ENCODE measurements around the gene DYNLL2. TPM values are rescaled to one million over a fixed set of nuclear protein-coding genes. Genes with fewer than 3 reads are reported as not detected.

DYNLL2 gene
- total RNA-seq, 1 experiment from 2014 or later, result 38.7 TPM

- no peaks in the 10 kb centered on the region for H3K27me3 ChIP-seq (ENCODE audit: insufficient read depth, low read length)
- H3K4me1 ChIP-seq (ENCODE audit: insufficient read depth, low read length), result no peaks in the 10 kb centered on the region
- H2AFZ ChIP-seq (ENCODE audit: low read length), result no peak overlapping the region
- H2AK5ac ChIP-seq (ENCODE audit: insufficient read length, low read length), result no peak overlapping the region
- H4K5ac ChIP-seq (ENCODE audit: insufficient read length, low read depth, low read length), result no peak overlapping the region
- Mint-ChIP-seq H3K4me3 (no peak overlapping the region), H3K4me1 (peaks cover 0 to 7% of the 10 kb centered on the region in 2 experiments; a peak in 1 of 4 replicates), H3K27me3 (ENCODE audit: low read depth) (peaks cover 6% of the 10 kb centered on the region), H3K36me3 (ENCODE audit: insufficient read depth in 1 of 3, low read depth in 3 of 3) (no peaks in the 10 kb centered on the region; a peak in 1 of 7 replicates), H3K9me3 (no peaks in the 10 kb centered on the region), H3K27ac (no peak overlapping the region)
- H3K79me2 ChIP-seq (ENCODE audit: insufficient read depth, low read length), result no peaks in the 10 kb centered on the region
- H3K56ac ChIP-seq (ENCODE audit: insufficient read length, low read depth, low read length), result no peak overlapping the region
- H3K23ac ChIP-seq (ENCODE audit: insufficient read length, low read depth, low read length), result no peak overlapping the region
- H3K9me3 ChIP-seq (ENCODE audit: control insufficient read depth, low read depth, low read length), result no peaks in the 10 kb centered on the region
- H4K91ac ChIP-seq (ENCODE audit: insufficient read length, low read depth, low read length), result no peak overlapping the region
- H3K4me2 ChIP-seq (ENCODE audit: insufficient read depth, insufficient read length, low read length), result no peak overlapping the region
- no peak overlapping the region for H3K27ac ChIP-seq (ENCODE audit: insufficient read length, low read depth, low read length)
- H4K20me1 ChIP-seq (ENCODE audit: control insufficient read depth, insufficient read depth, insufficient read length), result no peaks in the 10 kb centered on the region
- no peak overlapping the region for H3T11ph ChIP-seq (ENCODE audit: low read length)
- no peak for DNase-seq
- H2BK12ac ChIP-seq (ENCODE audit: insufficient read length, low read depth, low read length), result no peak overlapping the region
- no peak overlapping the region for H2BK20ac ChIP-seq (ENCODE audit: low read depth, low read length, poor library complexity, severe bottlenecking)
- no peak for TF ChIP-seq CTCF (conservative IDR thresholded peaks at IDR 0.05)
- no peak overlapping the region for H2BK120ac ChIP-seq (ENCODE audit: low read depth, low read length, poor library complexity, severe bottlenecking)
- no peak overlapping the region for H3K18ac ChIP-seq (ENCODE audit: insufficient read length, low read depth, low read length)
- no peaks in the 10 kb centered on the region for H3K79me1 ChIP-seq (ENCODE audit: insufficient read depth, low read depth, low read length, poor library complexity, severe bottlenecking)
- WGBS (ENCODE audit: extremely low coverage, insufficient read length, low lambda C conversion rate), result no CpG with 5 or more reads among the region's 1 CpG
- H3K9ac ChIP-seq (ENCODE audit: extremely low read depth, insufficient read length, low read length), result no peak overlapping the region
- H2BK15ac ChIP-seq (ENCODE audit: low read depth, low read length), result no peak overlapping the region
- H3K14ac ChIP-seq (ENCODE audit: insufficient read depth, low read length), result no peak overlapping the region
- H3K23me2 ChIP-seq (ENCODE audit: insufficient read length, low read depth, low read length, poor library complexity, severe bottlenecking), result no peaks in the 10 kb centered on the region
- no peak overlapping the region for H4K8ac ChIP-seq (replicated peaks; ENCODE audit: insufficient read length, low read depth, low read length)
- no peak overlapping the region for H3K4ac ChIP-seq (ENCODE audit: low read depth, low read length)
- no peak overlapping the region for H2BK5ac ChIP-seq (ENCODE audit: insufficient read length, low read length)
Observed at GRCh38 chr17:58065238-58065637, 18.0 kb upstream of the DYNLL2 start.

Data from H9 (cell line).